BJ (cell line): ENCODE data around the gene ARL4C. TPM values are rescaled to one million over a fixed set of nuclear protein-coding genes. Genes with fewer than 3 reads are reported as not detected.

ENCODE experiments used
- CTCF ChIA-PET: fragments of 350-600 bp; formaldehyde crosslinking; extraction: SDS; loops from one replicate; lab custom pipeline; 2021; ENCODE audit warnings: antibody characterized with exemption, inconsistent platforms; lab: Yijun Ruan, JAX
- POLR2A ChIA-PET: fragments of 300-600 bp; sonication (Branson Sonifier 250); formaldehyde crosslinking; extraction: SDS; loops from one replicate; lab custom pipeline; 2021; ENCODE audit warnings: antibody characterized with exemption; lab: Charles Lee
- DNase-seq: peaks from one replicate; pipeline ENCODE4 v3.0.0-alpha.2; 2011; ENCODE audit warnings: low read depth
- H3K27me3 ChIP-seq: 2 replicates; pipeline ENCODE4 v1.6.0; 2011; ENCODE audit warnings: low read length; ENCODE audit not compliant: control insufficient read depth, insufficient read depth
- H3K36me3 ChIP-seq: 2 replicates; pipeline ENCODE4 v1.5.1; 2011; ENCODE audit warnings: low read length; ENCODE audit not compliant: control insufficient read depth, insufficient read depth
- H3K4me3 ChIP-seq: 2 replicates; pipeline ENCODE4 v1.5.1; 2011; ENCODE audit warnings: low read depth, mild to moderate bottlenecking, control low read depth, low read length
- polyA plus RNA-seq: library from polyadenylated mRNA; depleted of rRNA; stranded (reverse); fragments of >200 nt; gene quantifications from 2 replicates; pipeline ENCODE4 v1.2.3, GENCODE V29; 2011
- TF ChIP-seq, protein P1 (sequence below): IDR thresholded peaks from 2 replicates; pipeline ENCODE4 v1.5.1; 2011; ENCODE audit warnings: low read depth, mild to moderate bottlenecking, control low read depth, inconsistent platforms, low read length, moderate library complexity; ENCODE audit not compliant: insufficient read depth

The ARL4C gene
- polyA plus RNA-seq, 1 experiment, result 2.1 TPM

DNA sequence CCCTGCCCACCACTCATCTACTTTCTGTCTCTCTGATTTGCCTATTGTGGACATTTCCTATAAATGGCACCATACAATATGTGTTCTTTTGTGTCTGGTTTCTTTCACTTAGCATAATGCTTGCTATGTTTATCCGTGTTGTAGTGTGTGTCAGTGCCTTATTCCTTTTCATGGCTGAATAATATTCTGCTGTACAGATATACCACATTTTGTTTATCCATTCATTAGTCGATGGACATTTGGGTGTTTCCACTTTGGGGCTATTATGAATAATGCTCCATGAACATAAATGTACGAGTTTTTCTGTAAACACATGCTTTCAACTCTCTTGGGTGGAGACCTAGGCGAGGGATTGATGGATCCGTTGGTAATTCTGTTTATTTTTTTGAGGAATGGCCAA lies 15.6 kb downstream of the ARL4C start:
- CTCF ChIA-PET, result no interaction called here
- TF ChIP-seq, protein P1, sequence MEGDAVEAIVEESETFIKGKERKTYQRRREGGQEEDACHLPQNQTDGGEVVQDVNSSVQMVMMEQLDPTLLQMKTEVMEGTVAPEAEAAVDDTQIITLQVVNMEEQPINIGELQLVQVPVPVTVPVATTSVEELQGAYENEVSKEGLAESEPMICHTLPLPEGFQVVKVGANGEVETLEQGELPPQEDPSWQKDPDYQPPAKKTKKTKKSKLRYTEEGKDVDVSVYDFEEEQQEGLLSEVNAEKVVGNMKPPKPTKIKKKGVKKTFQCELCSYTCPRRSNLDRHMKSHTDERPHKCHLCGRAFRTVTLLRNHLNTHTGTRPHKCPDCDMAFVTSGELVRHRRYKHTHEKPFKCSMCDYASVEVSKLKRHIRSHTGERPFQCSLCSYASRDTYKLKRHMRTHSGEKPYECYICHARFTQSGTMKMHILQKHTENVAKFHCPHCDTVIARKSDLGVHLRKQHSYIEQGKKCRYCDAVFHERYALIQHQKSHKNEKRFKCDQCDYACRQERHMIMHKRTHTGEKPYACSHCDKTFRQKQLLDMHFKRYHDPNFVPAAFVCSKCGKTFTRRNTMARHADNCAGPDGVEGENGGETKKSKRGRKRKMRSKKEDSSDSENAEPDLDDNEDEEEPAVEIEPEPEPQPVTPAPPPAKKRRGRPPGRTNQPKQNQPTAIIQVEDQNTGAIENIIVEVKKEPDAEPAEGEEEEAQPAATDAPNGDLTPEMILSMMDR, result no peak

DNA sequence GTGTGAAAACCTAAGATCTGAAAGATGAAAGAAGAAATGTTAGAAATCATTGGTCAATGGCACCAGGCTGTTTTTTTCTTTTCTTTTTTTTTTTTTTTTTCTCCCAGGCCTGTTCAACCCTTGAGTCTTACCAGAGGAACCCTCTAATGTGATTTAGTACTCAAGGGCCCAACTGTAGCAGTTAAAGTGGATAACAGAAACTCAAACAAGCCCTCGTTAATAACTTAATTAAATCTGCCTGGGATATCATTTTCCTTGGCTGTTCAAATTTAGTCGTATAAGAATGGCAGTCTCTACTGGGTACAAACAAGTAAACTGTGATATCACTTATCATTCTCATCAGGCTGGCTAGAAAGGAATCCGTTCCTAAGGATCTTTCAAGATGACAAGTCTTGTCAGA lies 16.5 kb downstream of the ARL4C start:
- DNase-seq, result no peak
- TF ChIP-seq, protein P1, result no peak
- ChIA-PET POLR2A (no interaction called here), CTCF (no interaction called here)
- Histone ChIP-seq H3K4me3 (no peak overlapping the region), H3K36me3 (no peaks in the 10 kb centered on the region), H3K27me3 (no peaks in the 10 kb centered on the region)

More for the DNA sequence above, 15.6 kb downstream of the ARL4C start:
- H3K4me3 ChIP-seq, result no peak overlapping the region
- H3K27me3 ChIP-seq, result no peaks in the 10 kb centered on the region
- no peak for DNase-seq
- no peaks in the 10 kb centered on the region for H3K36me3 ChIP-seq
- POLR2A ChIA-PET, result no interaction called here

DNA sequence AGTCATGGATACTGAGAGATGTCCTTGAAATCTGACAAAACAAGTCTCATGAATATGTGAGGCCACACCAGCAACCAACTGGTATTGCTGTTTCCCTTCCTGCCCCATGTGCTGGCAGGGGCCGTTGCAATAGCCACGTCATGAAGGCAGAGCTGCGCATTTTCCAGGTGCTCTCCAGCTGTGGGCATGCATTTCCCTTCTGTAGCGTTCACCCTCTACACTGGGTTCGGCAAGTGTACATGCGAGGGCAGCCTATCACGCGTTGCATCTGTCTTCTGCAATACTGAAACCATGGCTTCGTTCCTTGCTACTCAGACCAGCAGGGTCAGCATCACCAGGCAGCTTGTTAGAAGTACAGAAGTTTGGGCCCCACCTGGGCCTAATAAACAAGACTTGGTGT lies 17.4 kb downstream of the ARL4C start:
- TF ChIP-seq, protein P1, result no peak
- Histone ChIP-seq H3K4me3 (no peak overlapping the region), H3K27me3 (no peaks in the 10 kb centered on the region), H3K36me3 (no peaks in the 10 kb centered on the region)
- no peak for DNase-seq
- ChIA-PET CTCF (no interaction called here), POLR2A (interaction anchor here (0.6 kb wide), 1 partner anchor 27 kb away, joined by 12 read pairs; no protein-coding TSS in a partner anchor)

DNA sequence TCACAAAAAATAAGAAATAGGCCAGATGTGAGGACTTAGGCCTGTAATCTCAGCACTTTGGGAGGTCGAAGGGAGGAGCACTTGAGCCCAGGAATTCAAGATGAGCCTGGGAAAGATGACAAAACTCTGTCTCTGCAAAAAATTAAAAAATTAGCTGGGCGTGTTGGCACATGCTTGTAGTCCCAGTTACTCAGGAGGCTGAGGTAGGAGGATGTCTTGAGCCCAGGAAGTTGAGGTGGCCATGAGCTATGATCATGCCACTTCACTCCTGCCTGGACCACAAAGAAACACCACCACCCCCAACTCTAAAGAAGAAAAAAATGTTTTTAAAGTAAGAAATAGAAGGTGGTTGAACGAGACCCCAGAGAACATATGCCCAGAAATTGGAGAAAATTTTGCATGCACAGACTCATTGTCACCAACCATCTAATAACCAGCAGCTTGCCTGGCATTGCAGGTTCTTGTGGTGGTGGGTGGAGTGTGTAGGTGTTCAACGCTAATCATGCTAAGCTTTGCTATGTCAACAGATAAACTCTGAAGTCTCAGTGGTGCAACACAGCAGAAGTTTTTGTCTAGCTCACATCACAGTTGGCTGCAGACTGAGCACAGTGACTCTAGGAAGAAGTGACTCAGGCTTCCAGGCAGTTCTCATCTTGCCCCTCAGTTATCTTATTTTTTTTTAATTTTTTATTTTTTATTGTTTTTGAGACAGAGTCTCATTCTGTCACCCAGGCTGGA lies 18.6 kb downstream of the ARL4C start:
- no peak for DNase-seq
- Histone ChIP-seq H3K4me3 (no peak overlapping the region), H3K36me3 (no peaks in the 10 kb centered on the region), H3K27me3 (no peaks in the 10 kb centered on the region)
- TF ChIP-seq, protein P1, result no peak
- ChIA-PET POLR2A (no interaction called here), CTCF (interaction anchor here (1.1 kb wide), 1 partner anchor 12 kb away, joined by 3 read pairs; no protein-coding TSS in a partner anchor)

DNA sequence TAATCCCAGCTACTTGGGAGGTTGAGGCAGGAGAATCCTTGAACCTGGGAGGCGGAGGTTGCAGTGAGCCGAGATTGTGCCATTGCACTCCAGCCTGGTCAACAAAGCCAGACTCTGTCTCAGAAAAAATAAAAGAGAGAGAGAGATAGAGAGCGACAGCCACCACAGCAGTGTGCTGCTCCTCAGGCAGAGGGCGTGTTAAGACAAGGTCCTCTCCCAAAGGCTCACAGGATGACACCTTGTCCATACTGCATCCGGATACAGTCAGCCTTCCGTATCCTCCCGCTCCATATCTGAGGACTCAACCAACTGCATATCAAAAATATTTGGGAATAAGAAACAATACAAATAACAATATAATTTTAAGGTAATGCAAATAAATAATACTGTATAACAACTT lies 20.1 kb downstream of the ARL4C start:
- ChIA-PET CTCF (no interaction called here), POLR2A (no interaction called here)
- no peaks in the 10 kb centered on the region for H3K36me3 ChIP-seq
- no peak overlapping the region for H3K4me3 ChIP-seq
- TF ChIP-seq, protein P1, result no peak
- no peak for DNase-seq
- H3K27me3 ChIP-seq, result no peaks in the 10 kb centered on the region
